DOHH2 (cell line): ENCODE results near the gene CEMIP2.

ENCODE experiments used
- H3F3A ChIP-seq: fragments of 200-600 bp; sonication (generic), shearing (Covaris generic); 2 replicates; pipeline ENCODE4 v1.6.0; 2016; ENCODE audit warnings: antibody characterized with exemption, mild to moderate bottlenecking; ENCODE audit not compliant: control insufficient read depth, insufficient read depth
- H3K27ac ChIP-seq: fragments of 200-600 bp; sonication (generic); 2 replicates; pipeline ENCODE4 v1.5.1; 2014; ENCODE audit warnings: low read depth, mild to moderate bottlenecking, low read length, moderate library complexity
- H3K27me3 ChIP-seq: fragments of 200-600 bp; sonication (generic); 2 replicates; pipeline ENCODE4 v1.6.1; 2014; ENCODE audit warnings: mild to moderate bottlenecking, low read length, mixed read lengths; ENCODE audit not compliant: control insufficient read depth
- H3K36me3 ChIP-seq: fragments of 200-600 bp; sonication (generic); 2 replicates; pipeline ENCODE4 v1.6.1; 2014; ENCODE audit warnings: mild to moderate bottlenecking, low read length, moderate library complexity, mixed read lengths; ENCODE audit not compliant: control insufficient read depth
- H3K4me1 ChIP-seq: fragments of 200-600 bp; sonication (generic); 2 replicates; pipeline ENCODE4 v1.6.1; 2014; ENCODE audit warnings: mild to moderate bottlenecking, low read length, mixed read lengths; ENCODE audit not compliant: control insufficient read depth
- H3K4me2 ChIP-seq: fragments of 200-600 bp; sonication (generic); 2 replicates; pipeline ENCODE4 v1.6.0; 2014; ENCODE audit warnings: mild to moderate bottlenecking, low read length, moderate library complexity
- H3K4me3 ChIP-seq: fragments of 200-600 bp; sonication (generic); 2 replicates; pipeline ENCODE4 v1.5.1; 2014; ENCODE audit warnings: mild to moderate bottlenecking, low read length, mixed read lengths
- H3K79me2 ChIP-seq: fragments of 200-600 bp; sonication (generic); 2 replicates; pipeline ENCODE4 v1.6.1; 2014; ENCODE audit warnings: mild to moderate bottlenecking, low read length, mixed read lengths; ENCODE audit not compliant: control insufficient read depth
- H3K9me2 ChIP-seq: fragments of 200-600 bp; sonication (generic); replicated peaks from 2 replicates; pipeline ENCODE4 v1.6.1; 2014; ENCODE audit warnings: mild to moderate bottlenecking, low read length, mixed read lengths; ENCODE audit not compliant: control insufficient read depth
- H3K9me3 ChIP-seq: fragments of 200-600 bp; sonication (generic); 2 replicates; pipeline ENCODE4 v1.6.1; 2014; ENCODE audit warnings: antibody characterized with exemption, low read length, mixed read lengths; ENCODE audit not compliant: control insufficient read depth, insufficient read depth
- H4K20me1 ChIP-seq: fragments of 200-600 bp; sonication (generic); 2 replicates; pipeline ENCODE4 v1.6.0; 2014; ENCODE audit warnings: low read depth, mild to moderate bottlenecking, antibody characterized with exemption, low read length, moderate library complexity; ENCODE audit not compliant: control insufficient read depth, insufficient read depth
- CTCF ChIP-seq: fragments of 200-600 bp; sonication (generic); IDR thresholded peaks from one replicate; pipeline ENCODE4 v1.5.1; 2014; ENCODE audit warnings: antibody characterized with exemption, mild to moderate bottlenecking, low read depth, low read length; ENCODE audit not compliant: poor library complexity, severe bottlenecking
- EZH2phosphoT487 ChIP-seq: fragments of 200-600 bp; sonication (generic); IDR thresholded peaks from 2 replicates; pipeline ENCODE4 v1.6.1; 2017; ENCODE audit warnings: borderline replicate concordance, mild to moderate bottlenecking, antibody characterized with exemption, low read length, moderate library complexity, mixed read lengths

Gene CEMIP2

GRCh38 chr9:71752352-71752751 lies 16.0 kb downstream of the CEMIP2 start:
- Histone ChIP-seq H3K9me3 (no peaks in the 10 kb centered on the region), H3K4me1 (no peaks in the 10 kb centered on the region), H3K27ac (no peak overlapping the region), H3K79me2 (no peaks in the 10 kb centered on the region), H3K4me3 (no peak overlapping the region), H3K36me3 (no peaks in the 10 kb centered on the region), H3K4me2 (no peak overlapping the region), H4K20me1 (no peaks in the 10 kb centered on the region), H3K27me3 (peaks cover 7% of the 10 kb centered on the region), H3K9me2 (no peaks in the 10 kb centered on the region), H3F3A (no peaks in the 10 kb centered on the region)
- TF ChIP-seq CTCF (no peak), EZH2phosphoT487 (no peak)

GRCh38 chr9:71748280-71748743 lies 20.0 kb downstream of the CEMIP2 start:
- Histone ChIP-seq H3K27ac (no peak overlapping the region), H3K36me3 (no peaks in the 10 kb centered on the region), H3K79me2 (no peaks in the 10 kb centered on the region), H3K9me3 (no peaks in the 10 kb centered on the region), H3K4me1 (no peaks in the 10 kb centered on the region), H3K4me3 (no peak overlapping the region), H4K20me1 (no peaks in the 10 kb centered on the region), H3K27me3 (no peaks in the 10 kb centered on the region), H3K4me2 (no peak overlapping the region), H3K9me2 (no peaks in the 10 kb centered on the region), H3F3A (no peaks in the 10 kb centered on the region)
- no peak for TF ChIP-seq EZH2phosphoT487
- TF ChIP-seq CTCF, result no peak

- Histone ChIP-seq H3K9me3 (no peaks in the 10 kb centered on the region), H3K79me2 (no peaks in the 10 kb centered on the region), H3K4me1 (no peaks in the 10 kb centered on the region), H3F3A (no peaks in the 10 kb centered on the region), H3K27me3 (no peaks in the 10 kb centered on the region), H3K9me2 (no peaks in the 10 kb centered on the region), H3K36me3 (no peaks in the 10 kb centered on the region), H3K27ac (no peak overlapping the region), H3K4me3 (no peak overlapping the region), H3K4me2 (no peak overlapping the region), H4K20me1 (no peaks in the 10 kb centered on the region)
- TF ChIP-seq EZH2phosphoT487 (no peak), CTCF (no peak)
These were observed 20.7 kb downstream of the CEMIP2 start for GRCh38 chr9:71747576-71747975.

- TF ChIP-seq CTCF (no peak), EZH2phosphoT487 (no peak)
- no peak overlapping the region for H3K4me3 ChIP-seq
- H3K4me1 ChIP-seq, result no peaks in the 10 kb centered on the region
- H3K9me3 ChIP-seq, result no peaks in the 10 kb centered on the region
- no peaks in the 10 kb centered on the region for H3F3A ChIP-seq
- H3K9me2 ChIP-seq, result no peaks in the 10 kb centered on the region
- no peak overlapping the region for H3K4me2 ChIP-seq
- H3K27me3 ChIP-seq, result no peaks in the 10 kb centered on the region
- no peaks in the 10 kb centered on the region for H3K36me3 ChIP-seq
- H3K79me2 ChIP-seq, result no peaks in the 10 kb centered on the region
- no peaks in the 10 kb centered on the region for H4K20me1 ChIP-seq
- H3K27ac ChIP-seq, result no peak overlapping the region
These were observed 21.6 kb downstream of the CEMIP2 start for GRCh38 chr9:71746758-71747125.
